PC-3 (cell line): ENCODE data around the gene PSMB1.

Experiments
- CTCF ChIP-seq: fragments of 300-600 bp; sonication (generic); conservative IDR thresholded peaks from 2 replicates; pipeline ENCODE4 v1.5.1; 2017; ENCODE audit warnings: antibody characterized with exemption, low read depth, mild to moderate bottlenecking, low read length
- EZH2 ChIP-seq: fragments of 300-600 bp; sonication (generic); IDR thresholded peaks from one replicate; pipeline ENCODE4 v1.6.1; 2017; ENCODE audit warnings: antibody characterized with exemption, mild to moderate bottlenecking, low read length; ENCODE audit not compliant: unreplicated experiment

GRCh38 chr6:170553534-170554012, 466 bp upstream of the PSMB1 start:
- TF ChIP-seq CTCF (no peak), EZH2 (no peak)
